Measurements from ENCODE around the gene NELFB.

Gene NELFB

DNA sequence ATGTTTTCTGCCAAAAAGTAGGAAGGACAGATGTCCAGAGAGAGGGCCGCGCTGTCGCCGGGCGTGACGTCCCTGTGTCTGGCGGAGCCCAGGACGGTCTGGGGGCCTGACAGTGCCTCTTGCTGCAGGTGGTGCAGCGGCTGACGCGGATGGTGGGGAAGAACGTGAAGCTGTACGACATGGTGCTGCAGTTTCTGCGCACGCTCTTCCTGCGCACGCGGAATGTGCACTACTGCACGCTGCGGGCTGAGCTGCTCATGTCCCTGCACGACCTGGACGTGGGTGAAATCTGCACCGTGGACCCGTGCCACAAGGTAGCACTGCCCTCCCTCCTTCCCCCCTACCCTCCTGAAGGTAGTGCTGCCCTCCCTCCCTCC, 7.8 kb downstream of the NELFB start:
- Histone ChIP-seq H3K9me3 (no peaks in the 10 kb centered on the region), H3K27me3 (no peaks in the 10 kb centered on the region), H3K4me3 (no peak overlapping the region), H3K36me3 (peaks cover 30 to 69% (median 56%) of the 10 kb centered on the region in 3 donors), H3K27ac (no peak overlapping the region), H3K4me1 (peaks cover 0 to 2% (median under 1%) of the 10 kb centered on the region in 4 donors)
- TF ChIP-seq, protein P1, sequence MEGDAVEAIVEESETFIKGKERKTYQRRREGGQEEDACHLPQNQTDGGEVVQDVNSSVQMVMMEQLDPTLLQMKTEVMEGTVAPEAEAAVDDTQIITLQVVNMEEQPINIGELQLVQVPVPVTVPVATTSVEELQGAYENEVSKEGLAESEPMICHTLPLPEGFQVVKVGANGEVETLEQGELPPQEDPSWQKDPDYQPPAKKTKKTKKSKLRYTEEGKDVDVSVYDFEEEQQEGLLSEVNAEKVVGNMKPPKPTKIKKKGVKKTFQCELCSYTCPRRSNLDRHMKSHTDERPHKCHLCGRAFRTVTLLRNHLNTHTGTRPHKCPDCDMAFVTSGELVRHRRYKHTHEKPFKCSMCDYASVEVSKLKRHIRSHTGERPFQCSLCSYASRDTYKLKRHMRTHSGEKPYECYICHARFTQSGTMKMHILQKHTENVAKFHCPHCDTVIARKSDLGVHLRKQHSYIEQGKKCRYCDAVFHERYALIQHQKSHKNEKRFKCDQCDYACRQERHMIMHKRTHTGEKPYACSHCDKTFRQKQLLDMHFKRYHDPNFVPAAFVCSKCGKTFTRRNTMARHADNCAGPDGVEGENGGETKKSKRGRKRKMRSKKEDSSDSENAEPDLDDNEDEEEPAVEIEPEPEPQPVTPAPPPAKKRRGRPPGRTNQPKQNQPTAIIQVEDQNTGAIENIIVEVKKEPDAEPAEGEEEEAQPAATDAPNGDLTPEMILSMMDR (IDR thresholded peaks at IDR 0.05), result no peak
- intact Hi-C loops (cut with DNase I; ENCODE audit: low total_unique reads), result no loop called here
- no peak for DNase-seq

DNA sequence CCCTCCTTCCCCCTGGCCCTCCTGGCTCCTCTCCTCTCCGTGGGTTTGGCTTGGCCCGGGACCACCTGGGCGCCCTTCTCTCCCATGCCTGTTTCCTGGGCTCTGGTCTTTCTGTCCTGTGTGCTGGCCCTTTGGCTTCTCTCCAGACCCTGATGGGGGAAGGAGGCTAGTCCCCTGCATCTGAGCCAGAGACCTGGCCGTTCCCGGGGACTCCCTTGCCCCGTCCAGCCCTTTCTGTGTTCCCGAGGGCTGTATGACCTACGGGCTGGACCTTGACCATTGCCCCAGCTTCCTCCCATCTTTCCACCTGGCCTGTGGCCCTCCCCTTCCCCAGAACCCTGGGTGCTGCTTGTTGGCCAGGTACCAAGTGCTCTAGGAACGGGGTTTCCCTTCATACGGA, 8.4 kb downstream of the NELFB start:
- DNase-seq, result no peak
- H3K27ac ChIP-seq, result no peak overlapping the region
- intact Hi-C loops (cut with DNase I; ENCODE audit: low total_unique reads), result no loop called here
- no peak overlapping the region for H3K4me3 ChIP-seq
- TF ChIP-seq, protein P1 (IDR thresholded peaks at IDR 0.05), result no peak
- H3K4me1 ChIP-seq, result peaks cover 0 to 9% (median 5%) of the 10 kb centered on the region in 4 donors
- H3K9me3 ChIP-seq, result no peaks in the 10 kb centered on the region
- H3K36me3 ChIP-seq, result peaks cover 30 to 65% (median 58%) of the 10 kb centered on the region in 3 donors
- H3K27me3 ChIP-seq, result no peaks in the 10 kb centered on the region

DNA sequence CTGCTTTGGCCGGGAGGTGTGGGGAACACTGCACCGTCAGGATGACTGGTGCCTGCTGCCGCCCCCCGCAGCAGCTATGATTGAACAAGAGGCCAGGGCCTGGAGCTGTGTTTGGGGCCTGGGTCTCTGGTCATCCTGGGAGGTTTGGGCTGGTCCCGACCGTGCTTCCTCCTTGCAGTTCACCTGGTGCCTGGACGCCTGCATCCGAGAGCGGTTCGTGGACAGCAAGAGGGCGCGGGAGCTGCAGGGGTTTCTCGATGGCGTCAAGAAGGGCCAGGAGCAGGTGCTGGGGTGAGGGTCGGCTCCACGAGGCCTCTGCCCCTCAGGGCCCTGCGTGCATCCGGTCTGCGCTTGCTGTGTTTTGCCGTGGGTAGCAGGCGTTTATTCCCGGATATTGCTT, 8.9 kb downstream of the NELFB start:
- DNase-seq, result no peak
- intact Hi-C loops (cut with DNase I; ENCODE audit: low total_unique reads), result no loop called here
- Histone ChIP-seq H3K4me3 (no peak overlapping the region), H3K27me3 (no peaks in the 10 kb centered on the region), H3K4me1 (peaks cover 5 to 14% (median 11%) of the 10 kb centered on the region in 4 donors), H3K9me3 (no peaks in the 10 kb centered on the region), H3K36me3 (peaks cover 24 to 63% (median 55%) of the 10 kb centered on the region in 3 donors), H3K27ac (no peak overlapping the region)
- TF ChIP-seq, protein P1 (IDR thresholded peaks at IDR 0.05), result no peak

DNA sequence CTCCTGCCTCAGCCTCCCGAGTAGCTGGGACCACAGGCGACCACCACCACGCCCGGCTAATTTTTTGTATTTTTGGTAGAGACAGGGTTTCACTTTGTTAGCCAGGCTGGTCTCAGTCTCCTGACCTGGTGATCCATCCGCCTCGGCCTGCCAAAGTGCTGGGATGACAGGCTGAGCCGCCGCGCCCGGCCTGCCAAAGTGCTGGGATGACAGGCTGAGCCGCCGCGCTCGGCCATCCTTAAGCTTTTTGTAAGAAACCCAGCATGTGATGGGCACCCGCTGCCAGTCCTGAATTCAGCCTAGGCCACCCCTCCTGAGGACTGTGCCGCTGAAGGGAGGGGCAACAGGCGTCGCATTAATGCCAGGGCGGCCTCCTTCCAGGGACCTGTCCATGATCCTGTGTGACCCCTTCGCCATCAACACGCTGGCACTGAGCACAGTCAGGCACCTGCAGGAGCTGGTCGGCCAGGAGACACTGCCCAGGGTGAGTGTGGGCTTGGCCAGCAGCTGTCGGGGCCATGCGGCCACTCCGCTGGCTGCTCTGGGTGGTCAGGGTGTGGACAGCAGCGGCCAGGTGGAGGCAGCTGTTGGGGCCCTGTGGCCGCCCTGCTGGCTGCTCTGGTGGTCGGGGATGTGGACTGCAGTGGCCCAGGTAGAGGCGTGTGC, 10.5 kb downstream of the NELFB start:
- Histone ChIP-seq H3K4me3 (no peak overlapping the region), H3K4me1 (peaks cover 5 to 30% (median 20%) of the 10 kb centered on the region in 4 donors), H3K27me3 (no peaks in the 10 kb centered on the region), H3K9me3 (no peaks in the 10 kb centered on the region), H3K27ac (no peak overlapping the region), H3K36me3 (peaks cover 20 to 74% (median 53%) of the 10 kb centered on the region in 3 donors)
- TF ChIP-seq, protein P1 (IDR thresholded peaks at IDR 0.05), result no peak
- DNase-seq, result no peak
- intact Hi-C loops (cut with DNase I; ENCODE audit: low total_unique reads), result no loop called here

DNA sequence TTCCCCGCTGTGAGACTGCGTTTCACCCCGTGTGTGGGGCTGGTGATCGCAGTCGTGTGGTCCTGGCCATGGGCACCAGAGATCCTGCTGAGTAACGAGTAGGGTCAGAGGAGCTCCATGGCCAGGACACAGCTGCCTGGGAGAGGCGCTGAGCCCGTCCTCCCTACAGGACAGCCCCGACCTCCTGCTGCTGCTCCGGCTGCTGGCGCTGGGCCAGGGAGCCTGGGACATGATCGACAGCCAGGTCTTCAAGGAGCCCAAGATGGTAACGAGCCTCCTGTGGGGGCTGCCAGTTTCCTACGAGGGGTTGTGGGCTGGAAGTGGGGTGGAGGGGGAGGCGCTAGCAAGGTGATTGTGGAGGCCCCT, 11.0 kb downstream of the NELFB start:
- Histone ChIP-seq H3K4me3 (no peak overlapping the region), H3K27me3 (no peaks in the 10 kb centered on the region), H3K27ac (no peak overlapping the region), H3K36me3 (peaks cover 20 to 79% (median 53%) of the 10 kb centered on the region in 3 donors), H3K9me3 (no peaks in the 10 kb centered on the region), H3K4me1 (peaks cover 5 to 30% (median 22%) of the 10 kb centered on the region in 4 donors)
- intact Hi-C loops (cut with DNase I; ENCODE audit: low total_unique reads), result no loop called here
- TF ChIP-seq, protein P1 (IDR thresholded peaks at IDR 0.05), result no peak
- no peak for DNase-seq
